Measurements from ENCODE around the gene KCNJ5.

Gene KCNJ5

DNA sequence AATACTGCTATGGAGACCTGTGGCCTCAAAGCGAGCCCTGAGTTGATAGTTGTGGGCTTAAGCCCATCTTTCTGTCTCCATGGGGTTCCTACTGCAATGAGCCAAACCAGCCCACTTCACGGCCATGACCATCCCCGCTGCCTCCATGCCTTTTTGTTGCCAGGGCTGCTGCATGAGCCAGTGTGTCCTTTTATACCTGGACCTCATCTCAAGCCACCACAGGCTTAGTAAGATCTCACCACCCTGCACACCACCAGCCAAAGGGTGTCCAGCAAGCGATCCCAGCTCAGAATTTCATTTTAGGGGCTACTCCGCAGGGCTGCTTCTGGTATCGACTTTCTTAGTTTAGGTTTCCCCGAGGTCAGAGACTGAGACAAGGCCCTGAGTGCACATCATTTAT, 43.2 kb downstream of the KCNJ5 start:
- DNase-seq: no peak

DNA sequence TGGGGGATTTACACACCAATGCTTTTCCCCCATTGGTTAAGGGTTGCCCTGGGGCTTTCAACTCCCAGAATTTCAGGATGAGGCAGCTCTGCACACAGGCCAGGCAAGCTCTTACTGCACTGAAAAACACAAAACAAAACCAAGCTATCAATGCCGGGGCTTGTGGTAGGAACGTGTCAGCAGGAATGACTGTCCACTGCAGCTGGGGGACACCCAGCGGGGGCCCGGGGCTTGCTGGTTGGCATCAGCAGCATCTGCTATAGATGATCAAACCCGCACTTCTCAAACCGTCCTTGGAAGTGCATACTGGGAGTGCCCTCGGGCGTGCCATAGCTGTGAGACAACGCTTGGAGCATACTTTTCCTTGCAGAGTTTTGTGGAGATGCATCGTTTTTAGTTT, 43.8 kb downstream of the KCNJ5 start:
- DNase-seq: no peak

DNA sequence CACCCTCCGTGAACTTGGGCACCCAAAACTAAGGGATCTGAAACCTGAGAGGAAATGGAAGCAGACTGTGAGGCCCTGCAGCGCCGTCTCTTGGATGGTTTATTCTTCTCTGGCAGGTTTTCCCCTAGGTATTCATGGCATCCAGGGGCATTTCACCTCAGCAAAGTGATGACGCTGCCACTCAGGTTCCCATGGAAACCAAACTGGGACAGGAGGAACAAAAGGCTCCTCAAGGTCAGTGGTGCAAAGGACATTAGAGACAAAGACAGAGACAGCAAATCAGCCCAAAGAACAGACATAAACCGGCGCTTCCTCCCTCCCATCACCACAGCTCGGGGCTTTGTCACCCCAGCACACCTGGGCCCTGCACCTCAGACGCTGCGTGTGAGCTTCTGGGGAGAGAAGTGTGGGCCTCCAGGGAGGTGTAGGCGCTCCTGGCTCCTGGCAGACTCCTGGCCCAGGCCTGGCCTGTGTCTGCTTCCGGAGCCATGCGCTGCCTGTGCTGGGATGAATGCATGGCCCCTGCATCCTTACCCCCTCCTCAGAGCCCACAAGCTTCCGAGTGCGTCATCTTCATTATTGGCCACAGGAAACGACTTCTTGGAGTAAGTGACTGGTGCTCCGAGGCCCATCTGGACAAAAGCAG, 45.6 kb downstream of the KCNJ5 start:
- DNase-seq: no peak

DNA sequence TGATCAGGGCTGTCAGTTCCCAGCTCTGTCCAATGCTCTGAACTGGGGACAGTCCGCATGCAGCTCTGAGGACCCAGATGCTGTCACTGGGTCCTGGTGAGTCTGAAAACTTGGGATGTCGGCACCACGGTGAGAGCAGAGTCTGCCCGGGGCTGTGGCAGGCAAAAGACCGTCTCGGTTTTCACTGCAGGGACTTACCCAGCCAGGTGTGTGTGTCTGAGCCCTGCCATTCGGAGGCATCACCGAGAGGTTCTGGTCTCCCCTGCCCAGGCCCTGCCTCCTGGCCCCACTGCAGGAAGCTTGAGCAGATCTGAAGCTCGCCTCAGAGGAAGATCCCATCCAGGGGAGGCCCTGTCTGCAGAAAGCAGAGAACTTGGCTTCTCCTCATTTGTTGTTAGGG, 46.3 kb downstream of the KCNJ5 start:
- DNase-seq: no peak

DNA sequence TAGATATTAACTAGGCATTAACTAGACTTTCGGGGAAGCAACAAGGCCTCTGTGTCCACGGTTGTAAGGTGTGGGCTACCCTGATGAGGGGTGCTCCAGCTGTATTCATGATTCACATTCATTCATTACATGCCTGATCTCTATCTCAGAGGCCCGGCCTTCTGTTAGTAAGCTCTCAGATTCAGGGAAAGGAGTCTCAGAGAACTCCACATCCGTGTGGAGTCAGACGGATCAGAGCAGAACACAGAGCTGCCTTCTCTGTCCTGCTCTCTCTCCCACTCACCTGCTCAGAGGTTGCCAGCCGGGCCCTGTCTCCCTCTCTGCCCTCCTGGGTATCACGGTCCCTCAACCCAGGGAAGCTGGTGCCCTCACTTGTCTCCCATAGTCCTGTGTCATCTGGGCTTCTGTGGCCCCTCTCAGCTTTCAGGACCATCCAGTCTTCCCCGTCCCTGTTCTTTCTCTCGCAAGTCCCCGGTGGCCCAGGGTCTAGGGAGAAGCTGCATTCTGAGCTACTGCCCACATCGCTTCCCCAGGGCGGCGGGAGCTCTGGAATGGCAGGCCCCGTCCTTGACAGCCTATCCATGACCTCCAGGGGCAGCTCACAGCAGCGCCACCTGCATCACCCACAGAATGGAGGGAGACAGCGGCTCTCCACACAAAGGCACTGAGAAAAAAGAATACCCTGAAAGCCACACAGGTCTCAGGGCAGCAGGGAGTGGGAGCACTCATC, 47.2 kb downstream of the KCNJ5 start:
- no peak for DNase-seq

DNA sequence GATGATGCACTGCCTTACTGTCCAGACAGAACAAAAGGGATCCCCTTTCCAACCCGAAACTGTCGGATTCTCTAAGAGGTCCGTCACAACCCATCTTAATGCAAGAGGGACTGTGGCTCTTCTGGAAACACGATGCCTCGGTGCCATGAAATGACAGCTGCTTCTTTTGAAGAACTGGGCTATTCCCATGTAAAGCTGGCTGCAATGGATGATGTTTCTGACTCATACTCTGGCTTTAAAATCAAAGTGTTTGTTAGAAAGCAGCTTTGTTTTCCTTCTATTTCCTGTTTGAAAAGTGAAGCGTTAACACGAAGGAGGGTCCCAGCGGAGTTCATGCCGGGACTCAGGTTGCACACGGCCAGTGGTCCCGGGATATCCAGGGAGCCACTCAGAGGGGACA, 48.4 kb downstream of the KCNJ5 start:
- no peak for DNase-seq

DNA sequence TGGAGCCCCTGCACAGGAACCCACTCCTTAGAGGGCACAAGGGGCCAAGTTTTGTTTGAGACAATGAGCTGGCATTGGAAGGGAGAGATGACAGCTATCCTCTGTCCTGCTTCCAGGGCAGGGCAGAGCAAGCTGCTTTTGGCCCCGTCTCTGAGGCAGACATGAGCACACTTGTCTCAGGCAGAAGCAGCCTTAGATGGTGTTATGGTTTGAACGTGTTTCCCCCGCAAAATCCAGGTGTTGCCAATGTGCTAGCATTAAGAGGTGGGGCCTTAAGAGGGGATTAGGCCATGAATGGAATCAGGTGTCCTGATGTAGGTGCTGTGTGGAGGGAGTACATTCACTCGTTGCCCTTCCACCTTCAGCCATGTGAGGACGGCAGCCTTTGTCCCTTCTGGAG, 49.0 kb downstream of the KCNJ5 start:
- DNase-seq: no peak

DNA sequence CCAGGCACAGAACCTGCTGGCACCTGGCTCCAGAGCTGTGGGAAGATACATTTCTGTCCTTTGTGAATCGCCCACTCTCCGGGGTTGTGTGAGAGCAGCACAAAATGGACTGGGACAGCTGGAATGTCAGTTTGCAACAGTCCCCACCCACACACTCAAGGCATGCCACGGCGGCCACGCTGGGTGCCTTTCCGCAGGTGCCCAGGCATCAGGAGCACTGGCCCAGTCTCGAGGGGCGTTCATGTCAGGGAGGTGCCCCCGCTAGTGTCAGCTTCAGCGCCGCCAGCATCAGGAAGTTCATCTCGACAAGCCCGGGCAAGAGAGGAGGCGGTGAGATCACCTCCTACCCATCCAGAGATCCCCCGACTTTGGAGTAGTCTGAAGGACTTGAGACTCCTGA, 49.4 kb downstream of the KCNJ5 start:
- no peak for DNase-seq

DNA sequence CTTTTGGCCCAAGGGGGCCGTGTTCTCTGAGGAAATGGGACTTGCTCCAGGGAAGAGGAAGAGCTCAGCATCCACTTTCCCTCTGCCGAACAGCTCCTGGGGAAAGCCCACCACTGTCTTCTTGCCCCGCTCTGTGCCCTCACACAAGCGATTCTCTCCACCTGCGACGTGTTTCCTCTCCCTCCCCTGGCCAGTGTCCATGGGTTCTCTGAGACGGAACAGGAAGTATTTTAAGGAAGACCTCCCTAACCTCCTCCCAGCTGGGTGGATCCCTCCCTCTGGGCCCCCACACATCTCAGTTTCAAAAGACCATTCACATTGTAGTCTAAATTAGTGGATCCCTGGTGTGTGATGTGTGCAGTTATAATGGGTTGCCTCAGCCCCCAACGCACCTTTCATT, 50.0 kb downstream of the KCNJ5 start:
- DNase-seq: no peak

DNA sequence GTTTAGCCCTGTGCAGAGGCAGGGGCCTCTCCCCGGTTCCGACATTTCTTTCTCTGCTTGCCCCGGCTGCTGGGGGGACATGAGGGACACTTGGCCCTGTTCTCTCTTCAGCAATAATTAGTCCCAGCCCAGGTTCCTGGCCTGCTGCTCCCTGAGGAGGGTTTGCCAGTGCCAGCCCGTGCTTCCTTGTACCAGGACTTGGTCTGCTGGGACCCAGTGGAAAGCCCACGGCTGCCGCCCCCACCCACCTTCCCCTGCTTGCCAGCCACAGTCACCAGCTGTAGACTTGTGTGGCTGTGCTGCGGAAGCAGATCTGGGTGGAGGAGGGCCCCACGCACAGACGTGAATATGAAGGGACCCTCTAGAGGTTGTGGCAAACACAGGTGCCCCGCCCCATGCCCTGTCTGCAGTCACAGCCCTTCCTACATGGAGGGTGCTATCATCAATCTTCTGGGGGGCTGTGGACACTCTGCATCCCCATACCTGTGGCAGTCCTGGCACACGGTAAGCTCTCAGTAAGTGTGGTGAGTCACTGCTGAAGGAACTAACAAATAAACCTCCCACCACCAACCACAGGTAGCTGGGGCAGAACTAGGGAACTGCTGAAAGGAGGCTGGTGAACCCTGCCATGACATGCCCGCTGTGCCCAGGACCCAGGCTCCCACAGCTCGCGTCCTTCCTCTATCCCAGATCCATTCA, 50.6 kb downstream of the KCNJ5 start:
- no peak for DNase-seq

DNA sequence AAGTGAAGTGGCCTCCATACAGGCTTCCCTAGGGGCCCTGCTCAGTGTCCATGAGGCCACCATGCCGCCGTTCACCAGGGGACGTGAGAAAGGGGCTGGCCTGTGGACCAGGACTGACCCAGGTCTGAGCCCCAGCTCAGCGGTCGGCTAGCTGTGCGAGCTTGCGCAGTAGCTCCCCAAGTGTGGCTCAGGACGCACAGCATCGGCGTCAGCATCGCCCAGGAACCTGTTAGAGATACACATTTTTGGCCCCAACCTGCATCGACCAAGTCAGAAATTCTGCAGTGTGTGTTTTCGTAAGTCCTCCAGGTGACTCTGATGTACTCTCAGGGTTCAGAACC, 51.1 kb downstream of the KCNJ5 start:
- no peak for DNase-seq

DNA sequence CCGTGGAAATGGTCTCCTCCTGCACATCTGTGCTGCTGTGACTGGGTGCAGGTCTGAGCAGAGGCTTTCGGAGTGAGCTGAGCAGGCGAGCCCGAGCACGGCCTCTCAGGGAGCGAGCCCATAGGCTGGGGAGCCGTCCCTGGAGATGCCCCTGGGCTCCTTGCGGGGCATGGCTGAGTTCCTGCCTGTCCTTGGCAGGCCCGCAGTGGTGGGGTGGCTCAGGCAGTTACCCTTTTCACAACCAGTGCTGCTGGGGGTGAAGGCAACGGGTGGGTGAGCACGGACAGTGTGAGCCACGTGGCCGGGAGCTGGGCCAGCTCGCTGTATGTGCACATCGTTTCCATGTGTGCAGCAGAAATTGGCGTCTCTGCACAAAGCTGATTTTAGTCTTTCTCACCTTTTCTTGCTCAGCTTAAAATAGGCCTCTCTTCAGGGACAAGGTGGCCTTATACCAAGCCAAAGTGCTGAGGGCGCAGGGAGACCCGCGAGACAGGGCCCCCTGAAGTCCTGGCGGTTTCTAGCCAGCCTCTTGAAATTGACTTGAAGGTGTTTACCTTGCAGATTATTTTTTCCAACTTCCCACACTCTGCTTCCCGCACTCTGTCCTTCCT, 51.8 kb downstream of the KCNJ5 start, which contains the start of gene TP53AIP1:
TP53AIP1 (minus strand) TSS at position 55 of the 611 bp plus-strand sequence. CDS start 5,053 bp downstream, outside the sequence.
- peak; percentile 10 for DNase-seq

DNA sequence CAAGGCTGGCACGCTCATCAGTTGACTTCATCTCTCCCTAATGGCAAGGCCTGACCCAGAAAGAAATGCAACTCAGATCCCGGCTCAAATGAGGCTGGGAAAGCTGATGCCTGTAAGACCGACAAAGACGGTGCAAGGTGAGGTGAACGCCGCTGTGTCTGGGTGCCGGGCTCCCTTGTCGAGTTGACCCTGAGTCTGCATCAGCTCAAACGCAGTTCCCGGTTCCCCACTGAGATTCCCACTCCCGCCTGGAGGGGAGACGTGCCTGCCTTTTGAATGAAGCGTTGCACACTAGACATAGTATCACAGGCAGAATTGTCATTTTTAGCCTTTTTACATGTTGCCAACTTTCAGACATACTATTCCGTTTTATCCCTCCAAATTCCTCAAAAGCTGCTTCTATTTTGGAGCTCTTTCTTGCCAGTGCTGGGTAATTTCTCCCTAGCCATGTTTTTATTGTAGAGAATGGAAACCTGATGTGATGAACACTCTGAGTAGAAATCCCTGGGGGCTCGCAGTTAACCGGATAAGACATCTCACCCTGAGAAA, 52.3 kb downstream of the KCNJ5 start:
- no peak for DNase-seq

DNA sequence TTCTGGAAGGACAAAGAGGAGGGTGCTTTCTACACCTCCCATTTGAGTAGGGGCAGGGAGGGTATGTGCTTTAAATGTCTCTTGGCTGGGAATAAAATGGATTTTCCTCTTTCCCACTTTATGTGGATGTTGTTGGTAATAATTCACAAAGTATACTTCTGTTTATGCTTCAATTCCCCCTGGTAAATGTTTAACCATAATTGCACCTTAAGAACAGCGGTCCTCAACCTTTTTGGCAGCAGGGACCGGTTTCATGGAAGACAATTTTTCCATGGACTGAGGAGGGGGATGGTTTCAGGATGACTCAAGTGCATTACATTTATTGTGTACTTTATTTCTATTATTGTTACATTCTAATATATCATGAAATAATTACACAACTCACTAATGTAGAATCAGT, 55.5 kb downstream of the KCNJ5 start:
- no peak for DNase-seq

DNA sequence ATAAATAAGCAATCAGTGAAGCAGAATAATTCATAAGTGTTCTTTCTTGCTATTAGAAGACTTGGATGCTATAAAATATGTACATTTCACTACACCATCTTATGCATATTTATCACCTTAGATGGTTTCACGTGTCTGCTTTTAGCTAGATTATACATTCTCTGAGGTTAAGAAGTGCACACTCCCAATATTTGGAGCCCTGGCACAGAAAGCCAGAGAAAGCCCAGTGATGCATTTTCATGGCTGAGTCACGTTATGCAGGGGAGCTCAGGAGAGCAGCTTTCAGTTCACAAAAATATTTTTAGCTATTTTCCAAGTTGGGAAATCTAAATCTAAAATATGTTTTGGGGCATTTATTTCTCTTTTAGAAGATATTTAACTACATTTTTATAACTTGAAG, 56.6 kb downstream of the KCNJ5 start:
- no peak for DNase-seq

DNA sequence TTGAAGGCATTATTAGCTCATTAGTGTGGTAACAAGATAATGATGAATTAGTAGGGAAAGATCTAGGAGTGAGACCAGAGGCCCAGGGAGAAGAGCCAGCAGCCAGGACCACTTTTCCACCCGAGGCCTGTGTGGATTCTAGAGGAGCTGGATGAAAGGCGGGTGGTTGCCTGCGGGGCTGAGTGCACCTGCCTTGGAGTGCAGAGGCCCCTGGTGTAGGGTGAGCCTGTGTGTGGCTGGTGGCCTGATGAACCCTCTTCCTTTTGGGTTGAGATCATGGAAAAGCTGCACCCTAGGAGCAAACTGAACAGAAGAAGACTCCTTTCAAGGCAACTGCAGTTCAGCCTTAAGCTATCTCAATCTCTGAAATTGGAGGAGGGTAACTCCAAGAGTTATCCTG, 57.4 kb downstream of the KCNJ5 start:
- no peak for DNase-seq

DNA sequence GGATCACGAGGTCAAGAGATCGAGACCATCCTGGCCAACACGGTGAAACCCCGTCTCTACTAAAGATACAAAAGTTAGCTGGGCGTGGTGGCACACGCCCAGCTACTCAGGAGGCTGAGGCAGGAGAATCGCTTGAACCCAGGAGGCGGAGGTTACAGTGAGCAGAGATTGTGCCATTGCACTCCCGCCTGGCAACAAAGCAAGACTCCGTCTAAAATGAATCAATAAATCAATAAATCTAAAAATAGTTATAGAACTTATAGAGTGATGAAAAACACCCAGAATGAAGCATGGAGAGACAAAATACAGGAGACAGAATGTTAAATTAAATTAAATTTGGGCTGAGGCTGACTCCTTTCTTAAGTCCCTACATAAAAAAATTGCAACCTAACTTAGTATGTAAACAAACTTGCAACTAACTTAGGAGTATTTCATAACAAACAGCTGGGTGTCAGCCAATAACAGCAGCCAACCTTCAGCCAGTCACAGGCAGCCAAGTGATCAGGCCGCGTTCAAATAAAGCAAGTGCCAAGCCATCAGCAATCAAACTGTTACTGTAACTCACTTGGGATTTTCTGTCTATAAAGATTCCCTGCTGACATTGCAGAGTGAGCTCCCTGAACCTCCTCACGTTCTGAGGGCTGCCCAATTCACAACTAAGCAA, 58.8 kb downstream of the KCNJ5 start:
- no peak for DNase-seq

DNA sequence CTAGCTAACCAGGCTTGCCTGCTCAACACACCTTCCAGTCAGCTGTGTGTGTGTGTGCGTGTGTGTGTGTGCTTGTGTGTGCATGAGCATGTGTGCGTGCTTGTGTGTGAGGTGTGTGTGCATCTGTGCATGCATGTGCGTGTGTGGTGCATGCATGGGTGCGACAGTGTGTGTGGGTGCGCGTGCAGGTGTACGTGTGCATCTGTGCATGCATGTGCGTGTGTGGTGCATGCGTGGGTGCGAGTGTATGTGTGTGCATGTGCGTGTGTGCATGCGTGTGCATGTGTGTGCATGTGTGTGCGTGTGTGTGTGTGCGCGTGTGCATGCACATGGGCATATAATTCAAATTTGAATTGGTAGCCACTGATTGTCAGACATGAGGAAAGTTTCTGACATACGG, 62.0 kb downstream of the KCNJ5 start:
- DNase-seq: no peak

DNA sequence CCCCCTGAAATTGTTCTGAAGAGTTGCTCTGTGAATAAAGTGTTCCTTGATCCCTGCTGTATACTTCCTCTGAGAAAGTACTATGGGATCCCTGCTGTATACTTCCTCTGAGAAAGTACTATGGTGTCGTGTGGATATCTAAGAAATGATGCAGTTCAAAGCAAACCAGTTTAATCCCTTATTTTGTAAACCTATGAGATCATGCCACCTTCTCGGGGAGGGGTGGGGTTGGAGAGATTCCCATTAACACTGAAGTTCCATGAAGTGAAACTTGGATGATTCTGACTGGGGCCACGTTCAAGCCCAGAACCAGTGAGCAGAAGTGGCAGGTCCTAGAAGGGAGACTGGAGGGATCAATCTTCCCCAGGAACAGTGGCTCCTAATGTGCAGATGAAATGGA, 64.5 kb downstream of the KCNJ5 start:
- DNase-seq: no peak

DNA sequence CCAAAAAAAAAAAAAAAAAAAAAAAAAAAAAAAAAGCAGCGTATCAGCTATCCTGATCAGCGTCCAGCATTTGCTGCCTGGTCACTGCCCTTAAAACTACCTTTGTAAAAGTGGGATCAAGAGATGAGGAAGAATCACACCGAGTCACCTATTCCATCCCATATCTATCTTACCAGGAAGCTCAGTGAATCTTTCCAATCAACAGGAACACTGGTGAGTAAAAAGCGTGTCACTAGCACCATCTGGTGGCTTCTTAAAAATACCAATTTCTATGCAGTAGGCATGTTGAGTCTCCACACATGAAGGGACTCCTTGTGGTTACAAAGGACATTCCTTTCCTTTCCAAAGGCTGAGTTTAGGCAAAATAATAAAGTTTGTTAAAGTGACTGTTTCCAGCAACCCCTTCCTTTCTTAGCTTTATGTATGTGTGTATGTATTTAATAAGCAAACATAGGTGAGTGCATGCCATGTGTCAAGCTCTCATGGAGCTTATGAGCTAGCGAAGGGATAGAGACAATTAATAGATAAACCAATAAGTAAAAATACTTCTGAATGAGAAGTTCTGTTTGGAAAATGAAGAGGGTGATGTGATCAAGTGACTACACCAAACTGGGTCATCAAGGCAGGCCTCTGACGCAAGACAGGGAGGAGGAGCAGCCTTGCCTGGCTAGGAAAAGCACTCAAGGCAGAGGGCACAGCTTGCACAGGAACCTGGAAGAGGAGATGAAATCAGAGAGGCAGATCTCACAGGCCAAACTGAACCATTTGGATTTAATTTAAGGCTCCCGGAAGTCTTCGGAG, 65.4 kb downstream of the KCNJ5 start:
- peak; percentile 73 for DNase-seq

DNA sequence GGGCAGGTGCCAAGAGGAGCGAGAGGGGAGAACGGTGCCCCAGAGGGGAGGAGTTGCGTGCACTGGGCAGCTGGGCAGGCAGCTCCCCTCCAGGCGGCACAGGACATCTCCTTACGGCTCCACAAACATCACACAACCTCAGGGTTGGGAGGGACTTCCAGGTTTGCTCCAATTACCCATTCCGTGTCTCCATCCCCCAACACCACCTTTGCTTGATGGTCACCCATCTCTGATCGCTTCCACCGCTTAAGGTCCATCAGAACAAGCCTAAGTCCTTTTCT, 66.0 kb downstream of the KCNJ5 start:
- no peak for DNase-seq

DNA sequence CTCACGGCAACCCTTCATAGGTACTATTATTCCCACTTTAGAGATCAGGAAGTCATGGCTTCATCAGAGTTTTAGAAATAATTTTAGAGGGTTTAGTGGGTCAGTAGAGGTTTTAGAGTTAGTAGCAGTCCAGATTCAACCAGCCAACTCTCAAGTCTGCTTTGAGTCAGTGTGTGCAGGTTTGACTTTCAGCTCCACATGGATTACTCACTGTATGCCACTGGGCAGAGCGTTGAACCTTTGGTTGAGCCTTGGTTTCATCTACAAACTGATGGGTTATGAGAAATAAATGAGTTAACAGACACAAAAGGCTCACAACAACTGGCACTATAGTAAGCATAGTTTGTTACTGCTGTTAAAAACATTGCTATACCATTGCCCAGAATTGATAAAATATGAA, 70.5 kb downstream of the KCNJ5 start:
- no peak for DNase-seq
